DMS79 treated with DMSO at 0.1 percent for 48 hours (cell line): ENCODE results near the gene CCR5.
"Not testable (repeated sequence)": the region's sequence is repeated elsewhere in the genome, so short reads cannot be mapped to it uniquely, and the experiment has no call there.

Source experiments
- DNase-seq: peaks from one replicate; lab custom pipeline; 2025; lab: John Stamatoyannopoulos, UW

The CCR5 gene

DNA sequence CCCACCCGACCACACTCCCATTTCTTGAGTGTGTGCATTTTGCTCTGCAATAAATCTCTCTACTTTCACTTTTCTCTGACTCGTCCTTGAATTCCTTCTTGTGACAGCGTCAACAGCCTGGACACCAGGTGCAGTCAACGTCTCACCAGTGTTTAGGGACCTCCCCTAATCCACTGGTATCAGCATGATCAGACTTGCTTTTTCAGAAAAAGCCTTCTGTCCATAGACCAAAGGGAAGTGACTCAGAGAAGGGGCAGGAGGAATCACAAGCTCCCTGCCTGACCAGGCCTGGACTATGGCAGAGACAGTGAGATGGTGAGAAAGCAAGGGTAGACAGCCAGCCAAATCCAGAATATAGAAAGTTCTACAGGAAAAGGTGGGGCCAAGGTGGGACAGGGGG lies 15.5 kb downstream of the CCR5 start:
- no peak for DNase-seq

- DNase-seq = not testable (repeated sequence)
These were observed 18.1 kb downstream of the CCR5 start for GRCh38 chr3:46388847-46389246.

- no peak for DNase-seq
These were observed 18.6 kb downstream of the CCR5 start for GRCh38 chr3:46389306-46389705.

GRCh38 chr3:46391526-46391925 lies 20.8 kb downstream of the CCR5 start:
- DNase-seq = not testable (repeated sequence)

DNA sequence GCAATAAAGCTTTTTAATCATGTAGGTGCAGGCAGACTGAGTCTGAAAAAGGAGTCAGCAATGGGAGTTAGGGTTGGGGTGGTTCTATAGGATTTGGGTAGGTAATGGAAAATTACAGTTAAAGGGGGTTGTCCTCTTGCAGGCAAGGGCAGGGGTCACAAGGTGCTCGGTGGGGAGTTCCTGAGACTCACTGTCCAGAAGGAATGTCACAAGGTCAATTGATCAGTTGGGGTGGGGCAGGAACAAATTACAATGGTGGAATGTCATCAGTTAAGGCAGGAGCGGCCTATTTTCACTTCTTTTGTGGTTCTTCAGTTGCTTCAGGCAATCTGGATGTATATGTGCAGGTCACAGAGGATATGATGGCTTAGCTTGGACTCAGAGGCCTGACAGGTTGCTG lies 22.3 kb downstream of the CCR5 start:
- no peak for DNase-seq

- DNase-seq = no peak
These were observed 23.0 kb downstream of the CCR5 start for GRCh38 chr3:46393554-46394434.

GRCh38 chr3:46395210-46395661 lies 24.5 kb downstream of the CCR5 start:
- DNase-seq = no peak

- DNase-seq = no peak
These were observed 25.2 kb downstream of the CCR5 start for GRCh38 chr3:46395766-46396530.

DNA sequence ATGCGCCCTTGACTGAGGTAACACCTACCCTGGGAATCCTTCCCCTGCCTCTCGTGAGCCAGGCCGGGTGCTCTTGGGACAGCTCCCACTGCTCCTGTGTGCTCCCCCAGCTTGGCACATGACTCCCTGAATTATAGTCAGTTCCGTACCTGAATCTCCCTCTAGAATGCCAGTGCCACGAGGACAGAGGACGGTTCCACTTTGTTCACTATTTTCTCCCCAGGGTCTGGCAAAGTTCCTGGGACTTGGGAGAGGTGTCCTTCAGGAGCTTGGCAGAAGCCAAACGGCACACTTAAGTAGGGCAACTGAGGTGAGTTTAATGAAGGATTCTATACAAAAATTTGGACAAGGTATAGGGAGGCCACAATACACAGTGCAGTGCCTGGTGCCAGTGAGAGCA lies 26.4 kb downstream of the CCR5 start:
- DNase-seq = no peak

DNA sequence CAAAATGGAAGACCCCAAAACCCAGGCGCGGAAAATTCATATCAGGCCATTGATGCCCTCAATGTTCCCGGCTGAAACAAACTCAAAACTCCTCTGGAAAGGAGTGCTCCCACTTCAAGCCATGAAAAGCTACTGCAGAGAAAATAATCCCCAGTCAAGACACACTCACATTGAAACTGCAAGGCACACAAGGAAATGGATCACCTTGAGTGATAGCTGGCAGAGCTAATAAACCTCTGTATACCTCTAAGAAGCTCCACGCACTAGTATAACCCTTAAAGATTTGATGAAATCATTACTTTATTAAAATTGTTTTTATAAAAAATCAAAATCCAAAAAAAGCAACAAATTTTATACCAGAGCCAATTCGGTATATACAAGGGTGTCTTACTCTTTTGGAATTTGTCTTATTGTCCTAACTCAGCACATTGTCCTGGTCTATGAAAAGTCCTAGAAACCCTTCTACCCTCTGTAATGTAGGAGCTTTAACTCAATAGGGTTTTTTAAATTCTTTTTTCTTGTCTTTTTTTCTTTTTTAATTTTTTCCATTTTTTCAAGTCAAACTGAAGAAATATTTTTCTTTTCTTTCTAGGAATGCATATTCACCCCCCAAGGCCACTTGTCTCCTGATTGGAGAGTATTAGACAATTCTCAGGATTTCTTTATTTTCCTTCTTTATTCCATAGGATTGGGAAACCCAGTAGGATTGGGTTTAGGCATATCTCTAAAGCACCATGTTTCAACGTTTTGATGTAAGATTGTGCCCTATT lies 27.6 kb downstream of the CCR5 start:
- no peak for DNase-seq

DNA sequence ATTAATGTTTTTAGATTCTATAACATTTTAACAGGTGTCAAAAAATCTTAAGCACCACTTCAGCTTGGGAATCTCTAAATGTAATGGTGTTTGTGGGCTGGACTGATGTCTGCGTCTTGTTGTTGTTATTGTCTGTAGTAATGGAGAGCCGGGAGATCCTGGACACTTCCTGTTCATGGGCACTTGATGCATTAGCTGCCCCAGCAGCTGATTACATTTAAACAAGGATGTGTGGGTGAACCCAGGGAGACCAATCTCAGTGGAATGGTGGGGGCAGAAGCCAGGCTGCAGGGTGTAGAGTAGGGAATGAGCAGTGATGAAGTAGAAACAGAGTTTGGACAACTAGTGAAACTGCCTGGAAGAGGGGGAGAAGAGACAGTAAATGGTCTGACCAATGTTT lies 28.4 kb downstream of the CCR5 start:
- DNase-seq = no peak

DNA sequence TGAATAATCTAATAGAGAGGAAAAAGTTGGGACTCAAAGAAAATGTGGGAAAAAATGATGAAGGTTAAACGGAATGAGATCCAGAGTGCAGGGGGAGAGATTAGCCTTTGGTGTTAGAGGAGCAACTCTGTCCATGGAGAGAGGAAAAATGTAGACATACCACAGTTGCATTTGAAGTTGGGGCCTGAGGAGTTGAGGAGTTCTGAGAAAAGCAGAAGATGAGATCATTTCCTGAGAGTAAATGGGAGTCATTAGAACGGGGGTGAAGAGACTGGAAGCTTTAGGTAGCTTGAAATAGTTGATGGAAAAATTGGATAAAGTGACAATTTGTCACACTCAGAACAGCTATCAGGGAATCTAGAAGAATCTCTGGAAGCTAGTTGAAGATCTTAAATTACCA lies 28.8 kb downstream of the CCR5 start:
- DNase-seq = no peak

DNA sequence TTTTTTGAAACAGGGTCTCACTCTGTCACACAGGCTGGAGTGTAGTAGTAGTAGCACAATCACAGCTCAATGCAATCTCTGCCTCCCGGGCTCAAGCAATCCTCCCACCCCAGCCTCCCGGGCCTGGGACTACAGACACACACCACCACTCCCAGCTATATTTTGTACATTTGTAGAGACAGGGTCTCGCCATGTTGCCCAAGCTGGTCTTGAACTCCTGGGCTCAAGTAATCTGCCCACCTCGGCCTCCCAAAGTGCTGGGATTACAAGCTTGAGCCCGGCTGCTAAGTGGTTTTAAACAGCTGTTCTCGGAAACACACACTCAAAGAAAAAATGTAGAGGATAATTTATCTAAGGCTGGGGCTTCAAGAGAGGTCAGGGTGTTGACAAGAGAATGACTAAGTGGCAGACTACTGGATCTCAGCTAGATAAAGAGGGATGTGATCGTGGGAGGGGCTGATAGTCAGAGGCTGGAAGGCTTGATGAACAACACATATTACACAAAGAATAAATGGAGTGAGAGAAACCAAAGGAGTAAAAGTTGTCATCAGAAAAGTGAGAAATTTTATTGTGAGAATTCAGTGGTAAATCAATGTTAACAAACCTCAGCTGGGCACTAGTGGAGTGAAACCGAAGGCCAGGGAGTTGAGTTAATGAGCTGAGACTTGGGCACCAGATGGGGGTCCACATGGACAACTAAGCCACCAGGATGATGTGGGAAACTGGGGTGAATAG lies 29.4 kb downstream of the CCR5 start:
- DNase-seq = no peak

DNA sequence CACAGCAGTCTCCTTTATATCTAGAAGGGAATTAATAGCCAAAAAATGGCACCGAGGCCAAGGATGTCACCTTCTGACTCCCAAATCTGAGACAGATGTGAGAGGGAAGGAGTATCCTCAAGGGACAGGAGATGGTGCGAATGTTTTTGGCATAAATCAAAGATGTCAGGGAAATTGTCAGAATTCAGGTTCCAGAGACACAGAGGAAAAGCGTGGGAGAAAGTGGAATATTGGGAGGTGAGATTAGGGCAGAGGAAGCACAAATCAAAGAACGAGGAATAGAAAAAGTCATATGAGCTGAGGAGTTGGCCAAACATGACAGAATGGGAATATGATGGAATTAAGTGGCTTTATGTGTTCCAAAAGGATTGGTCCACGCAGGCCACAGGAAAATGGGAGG lies 30.1 kb downstream of the CCR5 start:
- no peak for DNase-seq

- DNase-seq = no peak
These were observed 30.8 kb downstream of the CCR5 start for GRCh38 chr3:46401579-46401978.

- not testable (repeated sequence) for DNase-seq
These were observed 32.2 kb downstream of the CCR5 start for GRCh38 chr3:46402902-46403301.

DNA sequence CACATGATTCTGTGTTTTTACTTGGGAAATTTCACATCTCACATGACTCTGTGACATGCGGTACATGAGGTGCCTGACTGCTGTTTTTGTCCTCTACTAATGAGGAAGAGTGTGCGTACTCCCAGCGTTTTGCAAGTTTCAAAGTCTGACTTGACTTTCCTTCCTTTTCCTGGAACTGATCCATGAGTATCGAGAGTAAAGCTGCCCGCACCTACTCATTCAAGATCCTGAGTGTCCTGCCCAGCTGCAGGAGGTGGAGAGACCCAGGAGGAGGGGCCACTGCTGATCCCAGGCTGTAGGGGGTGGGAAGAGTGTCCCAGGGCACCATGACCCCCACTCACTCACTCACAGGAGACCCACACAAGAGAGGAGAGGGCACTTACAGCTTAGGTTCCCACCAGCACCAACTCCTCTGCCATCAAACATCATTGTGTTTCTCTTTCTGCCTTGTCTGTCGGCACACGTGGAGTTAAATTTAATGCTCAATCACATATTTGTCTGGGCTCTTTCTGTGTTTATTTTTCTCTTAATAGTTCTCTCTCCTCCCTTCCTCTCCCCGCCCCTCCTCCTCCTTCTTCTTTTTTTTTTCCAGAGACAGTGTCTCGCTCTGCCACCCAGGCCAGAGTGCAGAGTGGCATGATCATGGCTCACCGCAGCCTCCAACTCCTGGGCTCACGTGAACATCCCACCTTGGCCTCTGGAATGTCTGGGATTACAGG lies 34.7 kb downstream of the CCR5 start:
- no peak for DNase-seq

- no peak for DNase-seq
These were observed 35.7 kb downstream of the CCR5 start for GRCh38 chr3:46406443-46406787.

- DNase-seq = no peak
These were observed 36.3 kb downstream of the CCR5 start, which contains the start of the genes CCR5AS and CCRL2 for GRCh38 chr3:46406788-46407611. CCR5AS (minus strand) TSS chr3:46407066. CCRL2 (plus strand) TSS chr3:46407259; CDS start chr3:46408080, 821 bp downstream.

DNA sequence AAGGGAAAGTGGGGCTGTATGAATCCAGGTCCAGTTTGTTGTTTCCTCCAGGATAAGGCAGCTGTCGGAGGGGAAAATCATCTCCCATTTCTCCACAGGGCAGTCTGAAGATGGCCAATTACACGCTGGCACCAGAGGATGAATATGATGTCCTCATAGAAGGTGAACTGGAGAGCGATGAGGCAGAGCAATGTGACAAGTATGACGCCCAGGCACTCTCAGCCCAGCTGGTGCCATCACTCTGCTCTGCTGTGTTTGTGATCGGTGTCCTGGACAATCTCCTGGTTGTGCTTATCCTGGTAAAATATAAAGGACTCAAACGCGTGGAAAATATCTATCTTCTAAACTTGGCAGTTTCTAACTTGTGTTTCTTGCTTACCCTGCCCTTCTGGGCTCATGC lies 37.2 kb downstream of the CCR5 start:
- no peak for DNase-seq
